Endometrium (tissue), 2 donors: ENCODE results near the gene RPGRIP1L.

Source experiments
- FAIRE-seq: peaks from 2 replicates; lab custom pipeline; 2012; peaks lifted over from hg19 to GRCh38; lab: Jason Lieb, UNC
- donor health status: control.
- donor health status: control.

The RPGRIP1L gene

GRCh38 chr16:53600616-53601015 lies 103.0 kb downstream of the RPGRIP1L start:
- no peak for FAIRE-seq

- FAIRE-seq, result peak; percentile 80
Observed at GRCh38 chr16:53600126-53600525, 103.5 kb downstream of the RPGRIP1L start.

DNA sequence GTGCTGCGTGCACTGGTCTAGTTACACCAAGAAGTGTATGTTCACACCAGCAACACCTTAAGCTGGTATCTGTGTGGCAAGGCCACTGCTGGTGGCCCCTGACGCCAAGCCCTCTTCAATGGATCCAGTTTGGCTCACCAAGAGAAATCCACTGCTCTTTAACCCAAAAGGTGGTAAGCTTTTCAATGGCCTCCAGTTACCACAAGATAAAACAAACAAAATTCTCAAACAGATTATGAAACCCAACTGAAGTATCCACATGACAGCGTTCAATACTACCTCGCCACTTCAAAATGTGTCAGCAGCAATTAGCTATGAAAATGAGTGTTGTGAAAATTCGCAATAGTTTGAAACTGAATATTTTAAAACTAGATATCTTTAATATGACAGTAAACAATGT lies 104.1 kb downstream of the RPGRIP1L start:
- FAIRE-seq, result no peak

GRCh38 chr16:53598511-53599275 lies 105.0 kb downstream of the RPGRIP1L start:
- FAIRE-seq, result peak; percentile 73

DNA sequence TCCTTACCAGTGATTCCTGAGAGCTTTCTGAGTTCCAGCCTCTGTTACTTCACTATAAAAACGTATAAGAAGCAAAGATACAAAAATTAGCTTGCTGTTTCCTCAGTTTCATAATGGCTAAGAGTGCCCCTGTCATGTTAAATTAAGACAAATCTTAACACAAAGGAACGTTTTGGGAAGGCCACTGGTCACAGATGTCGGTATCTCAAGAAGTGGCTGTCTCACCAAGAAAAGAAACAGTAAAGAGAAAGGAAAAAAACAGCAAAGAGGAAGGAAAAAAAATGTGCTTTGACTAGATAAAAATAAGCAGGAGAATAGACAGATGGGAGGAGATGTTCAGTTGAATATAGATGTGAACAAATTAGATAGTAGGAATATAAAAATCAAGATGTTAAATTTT lies 105.9 kb downstream of the RPGRIP1L start:
- no peak for FAIRE-seq

DNA sequence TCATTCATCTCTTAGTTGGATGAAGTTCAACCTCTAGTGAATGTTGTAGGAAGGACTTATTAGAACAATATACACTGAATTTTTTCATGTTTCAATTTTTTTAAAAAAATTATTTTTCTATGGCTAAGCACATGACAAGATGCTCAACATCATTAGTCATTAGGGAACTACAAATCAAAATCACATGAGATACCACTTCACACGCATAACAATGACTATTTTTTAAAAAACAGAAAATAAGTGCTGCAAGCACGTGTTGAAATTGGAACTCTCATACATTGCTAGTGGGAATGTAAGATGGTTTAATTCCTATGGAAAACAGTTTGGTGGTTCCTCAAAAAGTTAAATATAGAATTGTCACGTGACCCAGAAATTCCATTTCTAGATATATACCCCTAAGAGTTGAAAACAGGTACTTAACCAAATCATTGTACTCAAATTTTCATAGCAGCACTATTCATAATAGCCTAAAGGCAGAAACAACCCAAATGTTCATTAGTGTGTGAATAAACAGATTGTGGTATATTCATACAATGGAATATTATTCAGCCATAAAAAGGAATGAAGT lies 115.5 kb downstream of the RPGRIP1L start:
- no peak for FAIRE-seq

- FAIRE-seq, result no peak
Observed at GRCh38 chr16:53583401-53583800, 120.3 kb downstream of the RPGRIP1L start.

GRCh38 chr16:53581784-53582183 lies 121.9 kb downstream of the RPGRIP1L start:
- FAIRE-seq, result no peak

- FAIRE-seq, result no peak
Observed at GRCh38 chr16:53580038-53580802, 123.4 kb downstream of the RPGRIP1L start.

GRCh38 chr16:53576904-53577303 lies 126.8 kb downstream of the RPGRIP1L start:
- no peak for FAIRE-seq

DNA sequence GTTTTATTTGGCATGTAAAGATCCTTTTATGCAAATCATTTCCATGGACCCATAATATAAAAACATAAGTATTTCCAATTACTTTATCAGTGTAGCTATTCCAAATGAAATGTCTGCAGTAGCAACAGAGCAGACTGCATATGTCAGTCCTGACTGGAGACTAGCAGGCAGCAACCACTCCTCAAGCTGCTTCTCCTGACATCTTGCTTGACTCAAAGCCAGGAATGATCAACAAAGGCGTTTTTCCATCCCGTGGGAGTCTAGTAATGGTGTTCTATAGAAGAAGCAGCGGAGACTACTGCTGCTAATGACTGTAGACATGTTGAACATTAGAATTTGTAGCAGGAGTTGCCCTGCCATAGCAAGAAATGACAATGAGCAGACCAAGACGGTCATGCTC lies 127.4 kb downstream of the RPGRIP1L start:
- no peak for FAIRE-seq

DNA sequence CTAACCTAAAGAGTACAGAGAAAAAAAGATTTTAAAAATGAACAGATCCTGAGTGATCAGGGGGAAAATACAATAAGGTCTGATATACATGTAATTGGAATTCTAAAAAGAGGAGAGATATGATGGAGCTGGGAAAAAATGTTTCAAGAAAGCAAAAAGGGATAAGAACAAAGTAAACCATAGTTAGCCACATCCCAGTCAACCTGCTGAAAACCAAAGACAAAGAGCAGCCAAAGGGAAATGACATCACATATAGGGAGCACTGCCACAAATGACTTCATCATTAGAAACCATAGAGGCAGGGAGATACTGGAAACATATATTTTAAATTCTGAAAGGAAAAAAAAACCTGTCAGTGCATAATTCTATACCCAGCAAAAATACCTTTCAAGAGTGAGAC lies 131.9 kb downstream of the RPGRIP1L start:
- FAIRE-seq, result no peak

DNA sequence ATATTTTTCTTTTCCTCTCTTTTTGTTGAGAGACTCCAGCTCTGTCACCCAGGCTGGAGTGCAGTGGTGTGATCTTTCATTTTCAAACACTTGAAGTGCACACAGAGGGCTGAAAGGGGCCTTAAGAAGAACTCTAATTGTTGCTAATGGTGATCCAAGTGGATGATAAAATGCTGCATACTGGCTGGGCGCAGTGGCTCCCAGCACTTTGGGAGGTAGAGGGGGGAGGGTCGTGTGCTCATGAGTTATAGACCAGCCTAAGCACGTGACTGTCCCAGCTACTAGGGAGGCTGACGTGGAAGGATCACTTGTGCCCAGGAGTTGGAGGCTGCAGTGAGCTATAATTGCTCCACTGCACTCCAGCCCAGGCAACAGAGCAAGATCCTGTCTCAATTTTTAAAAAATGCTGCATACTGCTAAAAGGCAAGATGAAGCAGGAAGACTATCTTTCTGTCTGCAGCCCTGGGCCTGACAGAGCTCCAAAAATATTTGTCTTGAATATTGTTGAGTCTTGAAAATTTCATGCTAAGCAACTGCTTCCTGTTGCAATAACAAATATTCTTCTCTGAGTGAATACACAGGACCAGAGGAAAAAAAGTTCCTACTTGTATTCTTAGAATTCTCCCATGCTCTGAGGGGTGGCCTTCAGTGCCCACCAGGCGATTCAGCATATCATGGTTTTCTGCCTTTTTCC lies 137.0 kb downstream of the RPGRIP1L start:
- FAIRE-seq, result no peak

DNA sequence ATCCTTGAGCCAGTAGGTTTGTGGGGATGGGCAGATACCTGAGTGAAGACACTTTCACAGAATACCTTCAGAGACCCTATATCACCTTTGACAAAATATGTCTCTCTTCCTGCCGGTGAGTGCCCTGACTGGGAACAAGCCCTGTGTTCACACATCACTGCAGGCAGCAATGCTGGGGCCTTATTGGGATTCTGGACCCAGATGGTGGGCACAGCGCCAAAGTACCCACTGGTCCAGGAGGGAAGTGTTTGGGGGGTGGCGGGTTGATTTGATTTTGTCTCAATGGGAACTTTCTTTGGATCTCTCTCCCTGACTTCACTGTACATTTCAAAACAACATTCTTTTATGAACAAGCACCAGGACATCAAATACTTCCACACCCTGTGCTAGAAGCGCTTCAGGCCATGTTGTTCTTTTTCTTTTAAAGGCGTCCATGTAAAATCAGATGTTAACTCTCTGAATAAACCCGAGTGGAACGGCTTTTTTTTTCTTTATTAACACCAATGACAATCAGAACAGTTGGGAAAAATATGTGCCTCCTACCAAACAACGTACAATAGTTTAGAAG lies 138.3 kb downstream of the RPGRIP1L start:
- no peak for FAIRE-seq

DNA sequence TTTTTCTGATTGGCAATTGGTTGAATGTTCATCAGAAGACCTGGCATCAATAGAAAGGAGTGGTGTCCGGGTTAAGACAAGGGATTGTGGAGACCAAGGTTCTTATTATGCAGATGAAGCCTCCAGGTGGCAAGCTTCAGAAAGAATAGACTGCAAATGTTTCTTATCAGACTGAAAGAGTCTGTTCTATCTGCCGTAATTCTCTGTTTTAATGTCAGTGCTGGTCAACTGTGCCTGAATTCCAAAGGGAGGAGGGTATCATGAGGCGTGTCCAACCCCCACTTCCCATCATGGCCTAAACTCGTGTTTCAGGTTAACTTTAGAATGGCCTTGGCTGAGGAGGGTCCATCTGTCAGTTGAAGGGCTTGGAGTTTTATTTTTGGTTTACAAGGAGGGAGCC lies 140.2 kb downstream of the RPGRIP1L start:
- no peak for FAIRE-seq

- FAIRE-seq, result no peak
Observed at GRCh38 chr16:53561101-53561888, 142.4 kb downstream of the RPGRIP1L start.

- no peak for FAIRE-seq
Observed at GRCh38 chr16:53559270-53559951, 144.2 kb downstream of the RPGRIP1L start.

- no peak for FAIRE-seq
Observed at GRCh38 chr16:53558710-53559109, 144.9 kb downstream of the RPGRIP1L start.

- FAIRE-seq, result no peak
Observed at GRCh38 chr16:53556521-53556920, 147.1 kb downstream of the RPGRIP1L start.

GRCh38 chr16:53549970-53550690 lies 153.5 kb downstream of the RPGRIP1L start:
- peak; percentile 98 for FAIRE-seq
